ENCODE results near the gene NEDD8.

The NEDD8 gene

DNA sequence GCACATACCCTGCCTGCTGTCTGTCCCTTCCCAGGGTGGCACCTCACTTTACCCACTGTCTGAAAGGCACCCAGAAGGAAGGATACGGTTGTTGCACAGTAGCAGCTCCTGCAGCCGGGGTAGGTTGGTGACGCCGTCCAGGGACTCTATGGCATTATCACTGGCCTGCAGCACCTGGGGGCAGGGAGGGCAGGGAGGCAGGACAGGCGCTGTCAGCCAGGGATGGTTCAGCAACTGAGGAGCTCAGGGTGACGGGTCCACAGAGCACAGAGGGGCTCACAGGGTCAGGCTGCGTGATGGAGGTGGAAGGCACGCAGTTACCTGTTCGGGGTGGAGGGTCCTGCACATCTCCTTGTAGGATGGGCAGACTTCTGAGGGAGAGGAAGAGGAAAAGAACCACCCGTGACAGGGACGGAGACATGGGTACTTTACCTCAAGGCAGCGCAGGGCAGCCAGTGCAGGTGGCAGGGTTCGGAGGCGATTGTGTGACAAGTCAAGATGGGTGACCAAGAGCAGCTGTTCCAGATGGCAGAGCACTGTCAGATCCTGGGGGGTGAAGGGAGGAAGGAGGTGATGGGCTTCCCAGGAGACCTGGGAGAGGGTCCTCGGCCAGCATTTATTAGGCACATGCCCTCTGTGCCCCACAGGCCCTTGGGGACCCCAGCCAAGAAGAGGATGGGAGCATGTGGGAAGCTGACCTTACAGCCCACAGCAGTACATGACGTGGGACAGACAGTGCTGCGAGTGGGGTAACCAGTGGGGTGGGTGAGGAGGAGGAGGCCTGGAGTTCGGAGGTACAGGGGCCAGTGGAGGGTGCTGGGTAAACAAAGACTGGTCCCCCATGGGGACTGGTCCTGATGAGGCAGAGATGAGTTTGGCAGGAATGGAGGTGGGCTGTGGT is 34.4 kb upstream of the NEDD8 start:
- no peak for TF ChIP-seq RAD21 (IDR thresholded peaks at IDR 0.05; ENCODE audit: low read depth)
- TF ChIP-seq, protein P1, sequence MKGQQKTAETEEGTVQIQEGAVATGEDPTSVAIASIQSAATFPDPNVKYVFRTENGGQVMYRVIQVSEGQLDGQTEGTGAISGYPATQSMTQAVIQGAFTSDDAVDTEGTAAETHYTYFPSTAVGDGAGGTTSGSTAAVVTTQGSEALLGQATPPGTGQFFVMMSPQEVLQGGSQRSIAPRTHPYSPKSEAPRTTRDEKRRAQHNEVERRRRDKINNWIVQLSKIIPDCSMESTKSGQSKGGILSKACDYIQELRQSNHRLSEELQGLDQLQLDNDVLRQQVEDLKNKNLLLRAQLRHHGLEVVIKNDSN (IDR thresholded peaks at IDR 0.05), result no peak
- TF ChIP-seq, protein P2, sequence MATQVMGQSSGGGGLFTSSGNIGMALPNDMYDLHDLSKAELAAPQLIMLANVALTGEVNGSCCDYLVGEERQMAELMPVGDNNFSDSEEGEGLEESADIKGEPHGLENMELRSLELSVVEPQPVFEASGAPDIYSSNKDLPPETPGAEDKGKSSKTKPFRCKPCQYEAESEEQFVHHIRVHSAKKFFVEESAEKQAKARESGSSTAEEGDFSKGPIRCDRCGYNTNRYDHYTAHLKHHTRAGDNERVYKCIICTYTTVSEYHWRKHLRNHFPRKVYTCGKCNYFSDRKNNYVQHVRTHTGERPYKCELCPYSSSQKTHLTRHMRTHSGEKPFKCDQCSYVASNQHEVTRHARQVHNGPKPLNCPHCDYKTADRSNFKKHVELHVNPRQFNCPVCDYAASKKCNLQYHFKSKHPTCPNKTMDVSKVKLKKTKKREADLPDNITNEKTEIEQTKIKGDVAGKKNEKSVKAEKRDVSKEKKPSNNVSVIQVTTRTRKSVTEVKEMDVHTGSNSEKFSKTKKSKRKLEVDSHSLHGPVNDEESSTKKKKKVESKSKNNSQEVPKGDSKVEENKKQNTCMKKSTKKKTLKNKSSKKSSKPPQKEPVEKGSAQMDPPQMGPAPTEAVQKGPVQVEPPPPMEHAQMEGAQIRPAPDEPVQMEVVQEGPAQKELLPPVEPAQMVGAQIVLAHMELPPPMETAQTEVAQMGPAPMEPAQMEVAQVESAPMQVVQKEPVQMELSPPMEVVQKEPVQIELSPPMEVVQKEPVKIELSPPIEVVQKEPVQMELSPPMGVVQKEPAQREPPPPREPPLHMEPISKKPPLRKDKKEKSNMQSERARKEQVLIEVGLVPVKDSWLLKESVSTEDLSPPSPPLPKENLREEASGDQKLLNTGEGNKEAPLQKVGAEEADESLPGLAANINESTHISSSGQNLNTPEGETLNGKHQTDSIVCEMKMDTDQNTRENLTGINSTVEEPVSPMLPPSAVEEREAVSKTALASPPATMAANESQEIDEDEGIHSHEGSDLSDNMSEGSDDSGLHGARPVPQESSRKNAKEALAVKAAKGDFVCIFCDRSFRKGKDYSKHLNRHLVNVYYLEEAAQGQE (IDR thresholded peaks at IDR 0.05; ENCODE audit: low read depth), result no peak
- TF ChIP-seq, protein P3, sequence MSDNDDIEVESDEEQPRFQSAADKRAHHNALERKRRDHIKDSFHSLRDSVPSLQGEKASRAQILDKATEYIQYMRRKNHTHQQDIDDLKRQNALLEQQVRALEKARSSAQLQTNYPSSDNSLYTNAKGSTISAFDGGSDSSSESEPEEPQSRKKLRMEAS (IDR thresholded peaks at IDR 0.05), result no peak
- no peak for TF ChIP-seq EGR1 (IDR thresholded peaks at IDR 0.05)
- no peak for TF ChIP-seq FOXM1 (IDR thresholded peaks at IDR 0.05; ENCODE audit: borderline replicate concordance, low read depth)
- TF ChIP-seq CEBPB (IDR thresholded peaks at IDR 0.05), result no peak
- TF ChIP-seq YY1 (IDR thresholded peaks at IDR 0.05; ENCODE audit: low read depth), result no peak
- TF ChIP-seq EP300 (IDR thresholded peaks at IDR 0.05; ENCODE audit: borderline replicate concordance), result no peak
- TF ChIP-seq TEAD4 (IDR thresholded peaks at IDR 0.05), result no peak
- no peak for TF ChIP-seq ZBTB7A (IDR thresholded peaks at IDR 0.05; ENCODE audit: low read depth)
- TF ChIP-seq TAF1 (IDR thresholded peaks at IDR 0.05; ENCODE audit: low read depth), result no peak
- no peak for TF ChIP-seq TCF12 (IDR thresholded peaks at IDR 0.05; ENCODE audit: low read depth)
- TF ChIP-seq NFIC (IDR thresholded peaks at IDR 0.05), result no peak
- no peak for TF ChIP-seq CREB1 (IDR thresholded peaks at IDR 0.05; ENCODE audit: low read depth)

DNA sequence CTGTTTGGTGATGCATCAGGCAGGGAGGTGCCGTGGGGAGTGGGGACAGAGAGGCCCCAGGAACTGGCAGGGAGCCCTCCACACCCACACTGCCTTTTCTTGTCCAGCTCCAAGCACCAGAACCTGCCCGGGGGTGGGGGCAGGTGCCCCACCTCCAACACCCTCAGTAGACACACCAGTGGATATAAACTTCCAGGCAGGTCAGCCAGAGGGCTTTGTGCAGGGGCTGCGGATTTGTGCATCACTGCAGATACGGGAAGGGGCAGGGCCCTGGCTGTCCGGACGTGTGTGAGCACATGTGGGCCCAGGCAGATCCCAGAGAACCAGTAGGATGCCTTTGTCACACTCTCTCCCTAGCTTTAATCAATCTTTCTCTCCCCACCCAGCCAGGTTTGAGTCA is 32.1 kb upstream of the NEDD8 start:
- TF ChIP-seq EGR1 (IDR thresholded peaks at IDR 0.05) (no peak), EP300 (IDR thresholded peaks at IDR 0.05; ENCODE audit: borderline replicate concordance) (no peak), ZBTB7A (IDR thresholded peaks at IDR 0.05; ENCODE audit: low read depth) (no peak), TEAD4 (IDR thresholded peaks at IDR 0.05) (no peak), CREB1 (IDR thresholded peaks at IDR 0.05; ENCODE audit: low read depth) (no peak), NFIC (IDR thresholded peaks at IDR 0.05) (no peak), CEBPB (IDR thresholded peaks at IDR 0.05) (no peak), FOXM1 (IDR thresholded peaks at IDR 0.05; ENCODE audit: borderline replicate concordance, low read depth) (no peak), TAF1 (IDR thresholded peaks at IDR 0.05; ENCODE audit: low read depth) (no peak), RAD21 (IDR thresholded peaks at IDR 0.05; ENCODE audit: low read depth) (no peak), TCF12 (IDR thresholded peaks at IDR 0.05; ENCODE audit: low read depth) (no peak)
- TF ChIP-seq, protein P3 (IDR thresholded peaks at IDR 0.05), result no peak
- TF ChIP-seq, protein P2 (IDR thresholded peaks at IDR 0.05; ENCODE audit: low read depth), result no peak
- TF ChIP-seq, protein P1 (IDR thresholded peaks at IDR 0.05), result no peak

DNA sequence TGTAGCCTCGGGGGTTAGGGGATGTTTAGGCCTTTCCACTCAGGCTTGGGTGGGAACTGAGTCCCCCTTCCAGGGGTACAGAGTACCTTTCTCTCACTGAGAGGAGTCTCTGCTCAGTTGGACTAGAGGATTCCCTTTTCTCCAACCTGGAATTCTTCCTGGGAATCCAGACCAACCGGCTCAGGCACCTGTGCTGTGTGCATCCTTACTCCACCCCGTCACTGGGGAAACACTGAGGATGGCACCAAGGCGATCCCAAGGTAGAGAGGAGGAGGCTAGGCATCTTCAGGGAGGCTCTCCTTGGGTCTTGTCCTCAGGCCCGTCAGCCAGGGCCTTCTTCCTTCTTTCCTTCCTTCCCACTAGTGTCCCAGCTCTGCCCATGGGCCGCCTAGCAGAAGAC is 31.7 kb upstream of the NEDD8 start:
- TF ChIP-seq, protein P1 (IDR thresholded peaks at IDR 0.05), result no peak
- no peak for TF ChIP-seq CREB1 (IDR thresholded peaks at IDR 0.05; ENCODE audit: low read depth)
- no peak for TF ChIP-seq ZBTB7A (IDR thresholded peaks at IDR 0.05; ENCODE audit: low read depth)
- TF ChIP-seq FOXM1 (IDR thresholded peaks at IDR 0.05; ENCODE audit: borderline replicate concordance, low read depth), result no peak
- TF ChIP-seq RAD21 (IDR thresholded peaks at IDR 0.05; ENCODE audit: low read depth), result no peak
- no peak for TF ChIP-seq YY1 (IDR thresholded peaks at IDR 0.05; ENCODE audit: low read depth)
- TF ChIP-seq EGR1 (IDR thresholded peaks at IDR 0.05), result no peak
- TF ChIP-seq TCF12 (IDR thresholded peaks at IDR 0.05; ENCODE audit: low read depth), result no peak
- TF ChIP-seq, protein P3 (IDR thresholded peaks at IDR 0.05), result no peak
- TF ChIP-seq, protein P2 (IDR thresholded peaks at IDR 0.05; ENCODE audit: low read depth), result no peak
- TF ChIP-seq TEAD4 (IDR thresholded peaks at IDR 0.05), result no peak
- no peak for TF ChIP-seq EP300 (IDR thresholded peaks at IDR 0.05; ENCODE audit: borderline replicate concordance)
- no peak for TF ChIP-seq NFIC (IDR thresholded peaks at IDR 0.05)
- no peak for TF ChIP-seq TAF1 (IDR thresholded peaks at IDR 0.05; ENCODE audit: low read depth)
- no peak for TF ChIP-seq CEBPB (IDR thresholded peaks at IDR 0.05)

Data from Ishikawa (cell line).